ENCODE results near the gene BNC2.

DNA sequence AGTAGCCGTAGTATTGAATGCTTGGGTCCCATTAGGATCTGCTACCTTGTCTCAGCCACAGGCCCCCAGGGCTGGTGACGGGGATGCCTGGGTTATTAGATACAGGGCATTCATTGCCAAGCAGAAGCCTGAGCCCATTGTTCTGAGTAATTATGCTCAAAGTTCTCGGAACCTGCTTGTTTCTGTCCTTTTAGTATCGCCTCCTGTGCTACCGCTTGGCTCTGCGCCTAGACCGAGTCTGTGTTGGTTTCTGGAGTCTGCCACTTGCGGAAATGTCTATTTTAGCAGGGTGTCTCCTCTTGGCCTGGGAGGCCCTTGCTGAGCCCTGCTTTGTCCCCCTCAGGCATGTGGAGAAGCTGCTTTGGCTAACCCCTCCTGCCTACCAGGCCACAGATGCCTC lies 506.1 kb downstream of the BNC2 start:
- TF ChIP-seq, protein P1, sequence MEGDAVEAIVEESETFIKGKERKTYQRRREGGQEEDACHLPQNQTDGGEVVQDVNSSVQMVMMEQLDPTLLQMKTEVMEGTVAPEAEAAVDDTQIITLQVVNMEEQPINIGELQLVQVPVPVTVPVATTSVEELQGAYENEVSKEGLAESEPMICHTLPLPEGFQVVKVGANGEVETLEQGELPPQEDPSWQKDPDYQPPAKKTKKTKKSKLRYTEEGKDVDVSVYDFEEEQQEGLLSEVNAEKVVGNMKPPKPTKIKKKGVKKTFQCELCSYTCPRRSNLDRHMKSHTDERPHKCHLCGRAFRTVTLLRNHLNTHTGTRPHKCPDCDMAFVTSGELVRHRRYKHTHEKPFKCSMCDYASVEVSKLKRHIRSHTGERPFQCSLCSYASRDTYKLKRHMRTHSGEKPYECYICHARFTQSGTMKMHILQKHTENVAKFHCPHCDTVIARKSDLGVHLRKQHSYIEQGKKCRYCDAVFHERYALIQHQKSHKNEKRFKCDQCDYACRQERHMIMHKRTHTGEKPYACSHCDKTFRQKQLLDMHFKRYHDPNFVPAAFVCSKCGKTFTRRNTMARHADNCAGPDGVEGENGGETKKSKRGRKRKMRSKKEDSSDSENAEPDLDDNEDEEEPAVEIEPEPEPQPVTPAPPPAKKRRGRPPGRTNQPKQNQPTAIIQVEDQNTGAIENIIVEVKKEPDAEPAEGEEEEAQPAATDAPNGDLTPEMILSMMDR (IDR thresholded peaks at IDR 0.05): no peak
- TF ChIP-seq, protein P2, sequence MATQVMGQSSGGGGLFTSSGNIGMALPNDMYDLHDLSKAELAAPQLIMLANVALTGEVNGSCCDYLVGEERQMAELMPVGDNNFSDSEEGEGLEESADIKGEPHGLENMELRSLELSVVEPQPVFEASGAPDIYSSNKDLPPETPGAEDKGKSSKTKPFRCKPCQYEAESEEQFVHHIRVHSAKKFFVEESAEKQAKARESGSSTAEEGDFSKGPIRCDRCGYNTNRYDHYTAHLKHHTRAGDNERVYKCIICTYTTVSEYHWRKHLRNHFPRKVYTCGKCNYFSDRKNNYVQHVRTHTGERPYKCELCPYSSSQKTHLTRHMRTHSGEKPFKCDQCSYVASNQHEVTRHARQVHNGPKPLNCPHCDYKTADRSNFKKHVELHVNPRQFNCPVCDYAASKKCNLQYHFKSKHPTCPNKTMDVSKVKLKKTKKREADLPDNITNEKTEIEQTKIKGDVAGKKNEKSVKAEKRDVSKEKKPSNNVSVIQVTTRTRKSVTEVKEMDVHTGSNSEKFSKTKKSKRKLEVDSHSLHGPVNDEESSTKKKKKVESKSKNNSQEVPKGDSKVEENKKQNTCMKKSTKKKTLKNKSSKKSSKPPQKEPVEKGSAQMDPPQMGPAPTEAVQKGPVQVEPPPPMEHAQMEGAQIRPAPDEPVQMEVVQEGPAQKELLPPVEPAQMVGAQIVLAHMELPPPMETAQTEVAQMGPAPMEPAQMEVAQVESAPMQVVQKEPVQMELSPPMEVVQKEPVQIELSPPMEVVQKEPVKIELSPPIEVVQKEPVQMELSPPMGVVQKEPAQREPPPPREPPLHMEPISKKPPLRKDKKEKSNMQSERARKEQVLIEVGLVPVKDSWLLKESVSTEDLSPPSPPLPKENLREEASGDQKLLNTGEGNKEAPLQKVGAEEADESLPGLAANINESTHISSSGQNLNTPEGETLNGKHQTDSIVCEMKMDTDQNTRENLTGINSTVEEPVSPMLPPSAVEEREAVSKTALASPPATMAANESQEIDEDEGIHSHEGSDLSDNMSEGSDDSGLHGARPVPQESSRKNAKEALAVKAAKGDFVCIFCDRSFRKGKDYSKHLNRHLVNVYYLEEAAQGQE (IDR thresholded peaks at IDR 0.05; ENCODE audit: insufficient read depth in 1 of 2, low read depth in 2 of 2, low read length in 1 of 2): no peak

Data from Panc1 (cell line).